T-helper 2 cell (primary cell): ENCODE results near the gene AKR1C2.
"Not testable (repeated sequence)": the region's sequence is repeated elsewhere in the genome, so short reads cannot be mapped to it uniquely, and the experiment has no call there.

ENCODE experiments used
- DNase-seq, 5 experiments: peaks; one replicate each; pipeline versions ENCODE4 v3.0.0 to v3.0.0-alpha.2; 2012 to 2022
- total RNA-seq, 2 donors: gene quantifications; one replicate each; lab custom pipeline; 2026; lab: John Stamatoyannopoulos, UW

Gene AKR1C2
- total RNA-seq: 0 to 0.31 reads per million in 2 donors

DNA sequence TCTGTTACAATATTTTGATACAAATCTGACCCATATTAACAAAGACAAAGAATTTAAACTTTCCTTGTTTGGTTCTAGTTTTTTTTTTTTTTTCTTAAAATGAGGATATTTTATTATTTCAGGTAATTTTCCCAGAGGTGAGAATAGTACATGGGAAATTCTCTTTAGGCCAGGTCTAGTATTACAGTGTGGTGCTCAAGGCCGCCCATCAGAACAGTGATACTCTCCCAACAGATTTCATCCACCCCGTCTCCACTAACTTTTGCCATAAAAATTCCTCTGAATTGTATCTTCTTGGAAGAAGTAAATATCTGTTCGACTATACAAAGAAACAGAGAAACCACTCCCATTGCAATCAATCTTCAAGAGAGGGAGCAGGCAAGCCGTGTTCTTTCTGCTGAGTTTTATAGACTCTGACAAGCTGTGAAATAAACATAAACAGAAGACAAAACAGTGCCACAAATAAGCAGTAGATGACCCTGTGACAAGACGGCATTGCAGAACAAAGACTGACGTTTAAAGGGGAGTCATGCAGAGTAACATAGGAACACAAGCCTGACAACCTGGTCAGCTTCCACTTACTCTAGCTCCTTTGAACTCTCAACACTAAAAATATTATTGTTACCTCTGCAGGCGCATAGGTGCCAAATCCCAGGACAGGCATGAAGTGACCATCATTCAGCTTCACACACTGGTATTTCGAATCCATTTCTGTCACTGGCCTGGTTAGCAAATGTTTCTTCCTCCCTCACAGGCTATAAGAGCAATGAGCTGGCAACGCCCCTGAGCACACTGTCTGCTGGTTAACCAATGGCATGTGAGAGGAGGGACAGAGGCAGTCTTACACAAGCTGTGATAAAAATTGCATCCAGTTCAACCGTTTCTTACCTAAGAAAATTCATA lies at the start of gene AKR1C2:
Gene AKR1C2 (minus strand): TSS at position 731 of the 903 bp plus-strand sequence. CDS start 22 bp downstream, at position 709.
- DNase-seq: not testable (repeated sequence)

DNA sequence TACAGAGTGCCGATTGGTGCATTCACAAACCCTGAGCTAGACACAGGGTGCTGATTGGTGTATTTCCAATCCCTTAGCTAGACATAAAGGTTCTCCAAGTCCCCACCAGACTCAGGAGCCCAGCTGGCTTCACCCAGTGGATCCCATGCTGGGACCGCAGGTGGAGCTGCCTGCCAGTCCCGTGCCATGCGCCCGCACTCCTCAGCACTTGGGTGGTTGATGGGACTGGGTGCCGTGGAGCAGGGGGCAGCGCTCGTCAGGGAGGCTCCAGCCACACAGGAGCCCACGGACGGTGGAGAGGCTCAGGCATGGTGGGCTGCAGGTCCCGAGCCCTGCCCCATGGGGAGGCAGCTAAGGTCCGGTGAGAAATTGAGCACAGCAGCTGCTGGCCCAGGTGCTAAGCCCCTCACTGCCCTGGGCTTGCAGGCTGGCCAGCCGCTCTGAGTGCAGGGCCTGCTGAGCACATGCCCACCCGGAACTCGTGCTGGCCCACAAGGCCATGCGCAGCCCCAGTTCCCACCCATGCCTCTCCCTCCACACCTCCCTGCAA lies 49.4 kb upstream of the AKR1C2 start:
- not testable (repeated sequence) for DNase-seq

DNA sequence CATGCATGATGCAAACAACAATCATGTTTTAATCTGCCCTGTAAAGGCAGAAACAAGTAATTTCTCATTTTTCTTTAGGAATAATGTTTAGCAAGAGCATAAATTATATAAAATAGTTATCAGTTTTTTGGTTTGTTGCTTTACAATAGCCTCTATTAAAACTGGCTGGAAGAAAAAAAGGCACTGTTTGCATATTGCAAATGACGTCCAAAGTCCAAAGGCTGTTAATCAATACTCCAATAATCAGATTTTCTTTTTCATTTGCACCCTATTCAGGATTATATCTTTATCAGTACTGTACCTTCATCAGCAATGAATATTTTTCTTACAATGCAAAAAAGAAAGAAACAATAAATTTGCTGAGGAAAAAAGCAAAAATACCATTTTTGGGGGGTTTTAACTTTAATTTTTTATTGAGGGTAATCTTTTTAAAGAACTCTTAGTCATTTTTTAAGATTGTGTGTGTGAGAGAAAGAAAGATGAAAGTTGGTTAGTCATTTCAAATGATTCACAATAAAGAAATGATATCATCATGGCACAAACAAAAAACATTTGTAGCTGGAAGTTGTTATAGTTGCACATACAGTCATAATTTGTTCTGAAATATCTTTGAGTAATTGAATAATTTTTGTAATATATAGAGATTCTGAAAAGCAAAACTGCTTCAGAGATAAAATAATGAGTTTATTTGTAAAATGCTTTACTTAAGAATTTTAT lies 44.4 kb upstream of the AKR1C2 start:
- DNase-seq: no peak

DNA sequence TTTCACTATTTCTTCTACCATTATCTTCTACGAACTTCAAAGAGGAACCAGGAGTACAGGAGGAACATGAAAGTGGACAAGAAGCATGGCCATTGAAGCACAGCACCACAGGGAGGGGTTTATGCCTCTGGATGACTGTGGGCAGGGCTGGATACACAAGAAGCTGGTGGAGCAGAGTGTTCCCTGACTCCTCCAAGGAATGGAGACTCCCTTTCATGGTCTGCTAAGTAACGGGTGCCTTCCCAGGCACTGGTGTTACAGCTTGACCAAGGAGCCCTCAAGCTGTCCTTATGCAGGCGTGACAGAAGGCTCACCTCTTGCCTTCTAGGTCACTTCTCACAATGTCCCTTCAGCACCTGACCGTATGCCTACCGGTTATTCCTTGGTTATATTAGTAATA lies 43.4 kb upstream of the AKR1C2 start:
- DNase-seq: not testable (repeated sequence)

DNA sequence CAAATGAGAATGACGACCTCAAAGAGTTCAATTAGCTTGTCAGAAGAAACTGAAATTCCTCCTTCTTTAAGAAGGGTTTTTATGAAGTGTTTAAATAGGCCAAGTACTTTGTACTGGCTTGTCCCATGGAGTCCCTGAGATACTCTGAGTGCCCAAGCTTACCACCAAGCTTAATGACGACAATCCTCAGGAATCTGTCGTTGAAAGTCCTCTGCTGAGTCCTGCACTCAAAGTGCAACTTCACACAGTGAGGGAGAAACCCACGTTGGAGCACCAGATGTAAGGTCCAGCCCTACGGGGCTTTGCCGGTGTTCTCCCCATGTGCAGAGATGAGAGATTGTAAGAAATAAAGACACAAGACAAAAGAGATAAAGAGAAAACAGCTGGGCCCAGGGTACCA lies 42.8 kb upstream of the AKR1C2 start:
- no peak for DNase-seq

DNA sequence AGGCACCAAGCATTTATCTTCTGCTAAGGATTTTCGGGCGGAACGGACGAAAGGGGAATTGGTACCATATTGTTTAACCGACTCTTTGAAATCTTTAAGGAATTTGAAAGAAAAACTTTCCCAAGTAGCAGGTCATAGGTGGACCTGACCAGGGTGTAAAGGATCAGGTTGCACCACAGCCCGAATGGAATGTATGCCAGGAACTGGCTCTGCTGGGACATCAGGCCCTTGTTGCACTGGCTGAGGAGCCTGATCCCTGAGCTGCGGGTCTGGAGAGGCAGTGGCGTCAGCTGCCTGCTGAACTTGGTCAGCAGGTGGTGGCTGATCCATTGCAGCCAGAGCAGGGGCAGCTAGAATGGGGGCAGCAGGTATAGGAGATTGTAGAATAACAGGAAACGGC lies 41.4 kb upstream of the AKR1C2 start:
- no peak for DNase-seq

DNA sequence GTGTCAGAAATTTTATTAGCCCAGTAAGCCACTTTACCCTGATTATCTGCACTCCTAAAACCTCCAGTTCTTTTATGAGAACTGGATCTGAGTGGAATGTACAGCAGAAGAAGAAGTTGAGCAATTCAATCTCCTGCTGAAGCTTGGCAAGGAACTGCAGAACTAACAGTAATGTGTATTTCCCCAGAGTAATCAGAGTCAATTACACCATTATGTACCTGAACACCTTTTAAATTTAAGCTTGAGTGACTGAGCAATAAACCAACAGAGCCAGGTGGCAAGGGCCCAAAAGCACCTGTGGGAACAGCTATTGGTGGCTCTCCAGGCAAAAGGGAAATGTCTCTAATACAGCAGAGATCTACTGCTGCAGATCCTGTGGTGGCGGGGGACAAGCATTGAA lies 40.1 kb upstream of the AKR1C2 start:
- no peak for DNase-seq

DNA sequence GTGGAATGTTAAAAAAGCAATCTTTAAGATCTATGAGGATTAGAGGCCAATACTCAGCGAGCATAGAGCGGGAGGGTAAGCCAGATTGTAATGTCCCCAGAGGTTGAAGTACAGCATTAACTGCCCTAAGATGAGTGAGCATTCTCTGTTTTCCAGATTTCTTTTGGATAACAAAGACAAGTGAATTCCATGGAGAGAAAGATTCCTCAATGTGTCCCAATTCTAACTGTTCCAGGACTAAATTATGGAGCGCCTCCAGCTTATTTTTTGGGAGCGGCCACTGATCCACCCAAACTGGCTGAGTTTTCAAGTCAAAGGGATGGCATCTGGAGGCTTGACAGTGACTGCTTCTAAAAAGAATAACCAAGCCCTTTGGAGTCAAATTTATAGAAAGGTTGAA lies 39.3 kb upstream of the AKR1C2 start:
- DNase-seq: no peak

DNA sequence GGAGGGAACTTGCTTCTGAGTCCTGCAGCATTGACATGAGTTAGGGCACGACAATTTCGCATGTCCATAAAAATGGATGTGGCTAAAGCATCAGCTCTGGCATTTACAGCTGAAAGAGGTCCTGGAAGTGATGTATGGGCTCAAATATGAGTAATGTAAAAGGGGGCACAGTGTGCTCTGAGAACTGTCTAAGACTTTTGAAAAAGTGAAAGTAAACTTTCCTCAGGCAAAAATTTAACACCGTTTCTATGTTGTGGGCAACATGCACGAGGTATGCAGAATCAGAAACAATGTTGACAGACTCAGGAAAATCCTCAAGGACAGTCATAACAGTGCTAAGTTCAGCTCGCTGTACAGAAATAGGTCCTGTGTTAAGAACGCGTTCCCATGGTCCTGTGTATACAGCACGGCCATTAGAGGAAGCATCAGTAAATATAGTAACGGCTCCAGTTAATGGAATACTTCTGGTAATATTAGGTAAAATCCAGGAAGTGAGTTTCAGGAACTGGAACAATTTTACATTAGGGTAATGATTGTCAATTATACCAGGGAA lies 37.9 kb upstream of the AKR1C2 start:
- DNase-seq: no peak

DNA sequence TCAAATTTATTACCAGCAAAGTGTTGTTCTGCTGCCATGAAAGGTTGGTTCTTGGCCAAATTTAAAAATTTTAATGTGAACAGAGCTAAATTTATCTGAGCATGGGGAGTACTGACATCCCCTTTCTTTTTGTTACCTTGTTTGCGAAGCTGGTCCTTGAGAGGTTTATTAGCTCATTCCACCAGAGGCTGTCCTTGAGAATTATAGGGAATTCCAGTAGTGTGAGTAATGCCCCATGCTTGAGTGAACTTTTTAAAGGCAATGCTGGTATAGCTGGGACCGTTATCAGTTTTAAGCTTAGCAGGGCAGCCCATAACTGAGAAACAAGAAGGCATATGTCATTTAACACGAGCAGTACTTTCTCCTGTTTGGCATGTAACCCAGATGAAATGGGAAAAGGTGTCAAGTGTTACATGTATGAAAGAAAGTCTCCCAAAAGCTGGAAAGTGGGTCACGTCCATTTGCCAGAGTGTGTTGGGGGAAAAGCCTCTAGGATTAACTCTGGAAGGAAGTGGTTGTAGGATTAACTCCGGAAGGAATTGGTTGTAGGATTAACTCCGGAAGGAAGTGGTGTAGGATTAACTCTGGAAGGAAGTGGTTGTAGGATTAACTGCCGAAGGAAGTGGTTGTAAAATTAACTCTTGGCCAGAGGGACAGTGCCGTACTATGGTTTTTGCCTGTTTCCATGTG lies 37.3 kb upstream of the AKR1C2 start:
- DNase-seq: no peak

DNA sequence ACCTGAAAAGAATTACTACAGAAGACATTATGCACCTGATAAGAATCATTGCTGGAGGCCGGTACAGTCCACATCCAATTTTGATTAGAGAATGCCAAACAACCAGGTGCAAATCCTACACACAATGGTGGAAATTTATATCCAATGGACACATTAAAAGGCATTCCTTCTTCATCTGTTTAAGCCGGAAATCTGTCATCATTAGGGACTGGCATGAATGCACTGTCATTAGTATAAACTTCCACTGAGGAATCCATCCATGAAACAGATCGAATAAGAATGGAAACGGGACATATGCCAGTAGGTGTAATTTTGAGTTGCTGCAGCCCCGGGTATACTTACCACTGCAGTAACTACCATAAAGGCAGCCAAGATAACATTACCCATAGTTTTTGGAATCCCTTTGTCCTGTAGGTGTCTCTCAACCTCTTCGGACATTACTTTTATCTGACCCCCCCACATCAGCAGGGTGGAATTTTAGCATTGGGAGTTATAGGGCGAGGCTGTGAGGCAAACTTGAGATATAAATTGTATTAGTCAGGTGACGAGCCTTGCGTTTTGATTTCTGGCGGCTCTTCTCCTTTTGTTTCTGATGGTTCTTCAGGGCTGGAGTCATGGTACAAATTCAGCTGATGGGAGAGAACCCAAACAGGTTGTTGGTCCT lies 36.5 kb upstream of the AKR1C2 start:
- DNase-seq: no peak

DNA sequence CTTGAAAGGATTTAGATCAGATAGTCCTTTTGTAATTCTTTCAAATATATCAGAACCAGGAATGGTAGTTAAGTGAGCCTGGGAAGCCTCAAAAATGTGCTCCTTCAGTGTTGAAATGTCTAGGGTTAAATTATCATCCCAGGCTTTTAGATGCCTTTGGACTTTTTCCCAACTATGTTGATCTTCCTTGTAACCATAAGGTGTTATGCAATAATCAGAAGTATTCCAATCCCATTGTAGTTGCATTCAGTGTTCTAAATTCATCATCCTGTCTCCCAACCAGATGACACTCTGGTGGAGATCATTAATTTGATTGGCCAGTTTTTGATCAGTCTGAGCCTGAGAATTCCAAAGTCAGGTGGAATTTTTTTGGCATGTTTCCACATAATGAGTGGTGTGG lies 35.1 kb upstream of the AKR1C2 start:
- no peak for DNase-seq

DNA sequence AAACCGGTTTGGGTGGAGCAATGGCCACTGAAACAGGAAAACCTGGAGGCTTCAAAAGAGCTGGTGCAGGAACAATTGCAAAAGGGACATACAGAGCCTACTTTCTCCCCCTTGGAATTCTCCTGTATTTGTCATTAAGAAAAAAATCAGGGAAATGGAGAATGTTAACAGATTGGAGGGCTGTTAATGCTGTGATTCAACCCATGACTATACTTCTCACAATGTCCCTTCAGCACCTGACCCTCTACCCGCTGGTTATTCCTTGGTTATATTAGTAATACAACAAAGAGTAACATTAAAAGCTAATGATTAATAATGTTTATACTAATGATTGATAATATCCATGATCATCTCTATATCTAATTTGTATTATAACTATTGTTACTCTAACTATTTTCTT lies 34.4 kb upstream of the AKR1C2 start:
- no peak for DNase-seq

DNA sequence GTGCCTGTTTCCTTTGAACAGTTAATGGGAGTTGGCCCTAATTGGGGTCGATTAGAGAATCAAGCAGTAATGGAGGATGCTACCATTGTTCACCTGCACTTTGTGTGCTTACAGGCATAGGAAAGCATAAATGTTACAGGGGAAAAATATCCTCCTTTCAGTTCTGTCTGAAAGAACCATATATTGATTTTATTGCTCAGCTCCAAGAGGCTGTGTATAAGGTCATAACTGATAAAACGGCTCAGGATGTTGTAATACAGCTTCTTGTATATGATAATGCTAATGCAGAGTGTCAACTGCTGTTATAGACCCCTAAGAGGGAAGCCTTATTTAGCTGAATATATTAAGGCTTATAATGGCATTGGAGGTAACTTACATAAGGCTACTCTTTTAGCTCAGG lies 32.9 kb upstream of the AKR1C2 start:
- DNase-seq: no peak

DNA sequence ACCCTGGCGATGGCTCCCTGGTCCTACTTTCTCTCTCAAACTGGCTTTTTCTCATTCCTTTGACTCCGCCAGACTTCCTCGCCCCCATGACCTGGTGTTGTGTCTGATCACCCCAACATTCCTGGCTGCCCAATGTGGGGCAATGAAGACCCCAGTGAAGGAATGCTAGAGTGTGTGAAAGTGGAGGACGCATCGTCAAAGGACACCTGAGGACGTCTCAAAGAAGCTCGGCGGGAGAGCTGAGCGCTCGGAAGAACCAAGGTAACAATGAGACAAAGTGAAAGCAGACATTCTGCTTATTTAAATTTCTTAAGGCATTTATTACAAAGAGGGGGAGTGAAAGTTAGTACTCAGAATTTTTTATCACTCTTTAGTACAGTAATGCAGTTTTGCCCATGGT lies 31.7 kb upstream of the AKR1C2 start:
- DNase-seq: no peak

DNA sequence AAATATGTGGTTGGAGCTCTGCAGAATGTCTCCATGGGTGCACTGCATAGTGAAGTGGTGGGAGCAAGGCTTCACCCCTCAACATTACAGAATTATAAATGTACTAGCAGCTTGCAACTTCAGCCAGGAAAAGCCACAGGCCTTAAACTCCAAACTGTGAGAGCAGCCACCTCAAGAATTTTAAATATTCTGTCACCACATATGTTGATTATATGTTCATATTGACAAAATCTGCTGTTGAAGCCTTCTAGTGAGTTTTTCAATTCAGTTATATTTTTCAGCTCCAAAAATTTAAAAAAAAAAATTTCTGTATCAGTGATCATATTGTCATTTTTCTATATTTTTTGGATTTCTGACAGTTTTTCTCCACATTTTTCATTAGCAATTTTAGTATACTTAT lies 30.9 kb upstream of the AKR1C2 start:
- no peak for DNase-seq

DNA sequence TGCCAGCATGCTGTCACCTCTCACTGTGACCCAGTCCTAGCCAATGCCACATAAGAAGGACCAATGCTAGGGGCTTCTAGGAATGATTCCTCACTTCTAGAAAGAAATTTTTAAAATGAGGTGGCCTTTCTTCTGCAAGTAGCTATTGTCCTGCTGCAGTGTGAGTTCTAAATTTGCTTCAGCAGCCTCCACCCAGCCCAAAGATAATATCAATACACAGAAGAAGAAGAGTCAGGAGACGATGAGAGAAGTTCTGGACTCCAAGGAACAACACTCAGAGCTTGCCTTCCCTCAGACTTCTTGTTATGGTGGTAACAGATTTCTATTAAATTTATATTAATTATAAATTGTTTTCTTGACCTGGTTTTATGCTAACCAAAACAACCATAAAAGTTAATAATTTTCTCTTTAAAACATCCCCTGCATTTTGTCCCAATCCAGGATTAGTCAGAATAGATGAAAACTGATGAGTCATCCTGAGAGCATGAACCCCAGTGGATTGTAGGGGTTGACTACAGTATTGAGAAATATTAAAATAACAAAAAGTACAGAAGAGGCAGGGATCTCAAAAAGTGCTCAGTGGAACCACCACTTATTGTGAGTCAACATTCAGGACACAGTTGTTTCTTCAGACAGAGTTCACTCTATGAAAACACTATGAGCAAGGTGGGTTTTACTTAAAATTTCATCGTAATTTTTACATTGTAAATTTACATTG lies 29.6 kb upstream of the AKR1C2 start:
- no peak for DNase-seq

DNA sequence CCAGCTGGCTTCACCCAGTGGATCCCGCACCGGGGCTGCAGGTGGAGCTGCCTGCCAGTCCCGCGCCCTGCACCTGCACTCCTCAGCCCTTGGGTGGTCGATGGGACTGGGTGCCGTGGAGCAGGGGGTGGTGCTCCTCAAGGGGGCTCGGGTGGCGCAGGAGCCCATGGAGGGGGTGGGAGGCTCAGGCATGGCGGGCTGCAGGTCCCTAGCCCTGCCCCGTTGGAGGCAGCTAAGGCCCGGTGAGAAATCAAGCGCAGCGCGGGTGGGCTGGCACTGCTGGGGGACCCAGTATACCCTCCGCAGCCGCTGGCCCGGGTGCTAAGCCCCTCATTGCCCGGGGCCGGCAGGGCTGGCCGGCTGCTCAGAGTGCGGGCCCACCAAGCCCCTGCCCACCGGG lies 28.8 kb upstream of the AKR1C2 start:
- not testable (repeated sequence) for DNase-seq

DNA sequence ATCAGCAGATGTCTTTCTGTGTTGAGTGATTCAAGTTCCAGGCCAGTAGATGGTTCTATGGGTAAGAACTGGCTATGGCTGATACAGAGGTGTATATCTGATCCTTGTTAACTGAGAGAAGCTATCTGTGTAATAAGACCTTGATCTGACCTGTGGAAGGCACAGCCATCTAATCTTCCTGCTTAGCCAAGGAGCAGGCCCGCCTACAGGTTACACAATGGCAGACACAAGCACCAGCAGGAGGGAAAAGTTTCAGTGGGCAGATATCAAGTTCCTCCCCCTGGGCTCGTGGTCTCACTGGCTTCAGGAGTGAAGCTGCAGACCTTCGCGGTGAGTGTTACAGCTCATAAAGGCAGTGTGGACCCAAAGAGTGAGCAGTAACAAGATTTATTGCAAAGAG lies 27.9 kb upstream of the AKR1C2 start:
- not testable (repeated sequence) for DNase-seq

DNA sequence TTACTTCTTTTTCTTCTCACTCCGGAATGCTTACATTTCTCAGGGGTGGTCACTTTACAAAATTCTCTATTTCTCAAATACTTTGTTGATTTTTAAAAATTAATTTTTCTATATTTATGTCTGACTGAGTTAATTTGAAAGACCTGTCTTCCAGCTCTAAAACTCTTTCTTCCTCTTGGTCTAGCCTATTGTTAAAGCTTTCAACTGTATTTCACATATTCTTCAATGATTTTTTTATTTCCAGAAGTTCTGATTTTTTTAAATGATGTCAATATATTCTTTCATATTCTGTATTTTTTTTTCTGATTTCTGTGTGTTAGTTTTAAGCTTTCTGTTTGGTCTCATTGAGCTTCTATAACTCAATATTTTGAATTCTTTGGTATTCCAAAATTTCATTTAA lies 27.3 kb upstream of the AKR1C2 start:
- no peak for DNase-seq

DNA sequence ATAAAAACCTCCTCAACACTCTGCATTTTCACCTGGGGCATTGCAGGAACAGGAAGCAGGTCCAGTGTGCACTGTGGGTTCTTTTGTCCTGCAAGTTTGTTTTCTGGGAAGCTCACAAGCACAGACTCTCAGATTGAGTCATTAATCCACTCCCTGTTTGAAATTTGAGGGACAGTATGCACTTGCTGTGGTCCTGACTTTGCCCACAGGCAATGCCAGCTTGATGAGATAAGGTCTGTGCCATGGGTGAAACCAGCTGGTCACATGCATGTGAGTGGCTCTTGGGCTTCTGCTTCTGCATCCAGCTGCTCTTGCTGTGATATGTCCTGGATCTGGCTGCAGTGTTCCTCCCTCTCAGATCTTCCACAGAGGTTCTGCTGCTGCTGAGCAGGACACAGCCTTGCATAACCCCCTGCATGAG lies 21.8 kb upstream of the AKR1C2 start:
- not testable (repeated sequence) for DNase-seq
